Measurements from ENCODE around the gene DNAH14. TPM values are rescaled to one million over a fixed set of nuclear protein-coding genes. Genes with fewer than 3 reads are reported as not detected.

Gene DNAH14
- total and polyA plus RNA-seq, 2 experiments from 2014 or later: 55.3 to 80.2 TPM

GRCh38 chr1:225131869-225132268 is 202.4 kb downstream of the DNAH14 start:
- Mint-ChIP-seq H3K27me3 (ENCODE audit: insufficient read depth, low read depth, poor library complexity) (no peaks in the 10 kb centered on the region), H3K4me1 (no peaks in the 10 kb centered on the region), H3K9me3 (peaks cover 12% of the 10 kb centered on the region; the same call in 2 of the 3 replicates), H3K27ac (no peak overlapping the region), H3K4me3 (no peak overlapping the region), H3K36me3 (ENCODE audit: low read depth) (no peaks in the 10 kb centered on the region; the same call in 2 of the 3 replicates)
- DNase-seq (ENCODE audit: low spot score) (no peak), ATAC-seq (no peak)
- no peaks in the 10 kb centered on the region for H3F3A ChIP-seq (replicated peaks; ENCODE audit: low read depth)
- H3K9me2 ChIP-seq (ENCODE audit: insufficient read depth): peaks cover 1% of the 10 kb centered on the region; the same call in 1 of the 2 replicates
- no peaks in the 10 kb centered on the region for H3K36me3 ChIP-seq (ENCODE audit: insufficient read depth)
- no peak overlapping the region for H3K27ac ChIP-seq (ENCODE audit: low read depth)
- no peak overlapping the region for H3K4me3 ChIP-seq
- H3K4me2 ChIP-seq: no peak overlapping the region
- H3K4me1 ChIP-seq (ENCODE audit: insufficient read depth): no peaks in the 10 kb centered on the region
- no peak for TF ChIP-seq ZNF331 (CRISPR knock-in tag; IDR thresholded peaks at IDR 0.05; ENCODE audit: low read depth)
- TF ChIP-seq STAT1 (IDR thresholded peaks at IDR 0.05; ENCODE audit: unreplicated experiment): no peak
- TF ChIP-seq EZH2phosphoT487 (IDR thresholded peaks at IDR 0.05; ENCODE audit: unreplicated experiment): no peak
- no peak for TF ChIP-seq ZNF462 (CRISPR knock-in tag; IDR thresholded peaks at IDR 0.05)
- TF ChIP-seq NANOG (IDR thresholded peaks at IDR 0.05; ENCODE audit: borderline replicate concordance): no peak
- TF ChIP-seq, protein P1, sequence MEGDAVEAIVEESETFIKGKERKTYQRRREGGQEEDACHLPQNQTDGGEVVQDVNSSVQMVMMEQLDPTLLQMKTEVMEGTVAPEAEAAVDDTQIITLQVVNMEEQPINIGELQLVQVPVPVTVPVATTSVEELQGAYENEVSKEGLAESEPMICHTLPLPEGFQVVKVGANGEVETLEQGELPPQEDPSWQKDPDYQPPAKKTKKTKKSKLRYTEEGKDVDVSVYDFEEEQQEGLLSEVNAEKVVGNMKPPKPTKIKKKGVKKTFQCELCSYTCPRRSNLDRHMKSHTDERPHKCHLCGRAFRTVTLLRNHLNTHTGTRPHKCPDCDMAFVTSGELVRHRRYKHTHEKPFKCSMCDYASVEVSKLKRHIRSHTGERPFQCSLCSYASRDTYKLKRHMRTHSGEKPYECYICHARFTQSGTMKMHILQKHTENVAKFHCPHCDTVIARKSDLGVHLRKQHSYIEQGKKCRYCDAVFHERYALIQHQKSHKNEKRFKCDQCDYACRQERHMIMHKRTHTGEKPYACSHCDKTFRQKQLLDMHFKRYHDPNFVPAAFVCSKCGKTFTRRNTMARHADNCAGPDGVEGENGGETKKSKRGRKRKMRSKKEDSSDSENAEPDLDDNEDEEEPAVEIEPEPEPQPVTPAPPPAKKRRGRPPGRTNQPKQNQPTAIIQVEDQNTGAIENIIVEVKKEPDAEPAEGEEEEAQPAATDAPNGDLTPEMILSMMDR (conservative IDR thresholded peaks at IDR 0.05; ENCODE audit: low read depth in 2 of 2): no peak
- TF ChIP-seq POLR2AphosphoS5 (IDR thresholded peaks at IDR 0.05; ENCODE audit: low read depth): no peak
- no peaks in the 10 kb centered on the region for H3K27me3 ChIP-seq (ENCODE audit: insufficient read depth)
- no peaks in the 10 kb centered on the region for H3K79me2 ChIP-seq (replicated peaks; ENCODE audit: insufficient read depth)
- H4K20me1 ChIP-seq (replicated peaks; ENCODE audit: insufficient read depth): no peaks in the 10 kb centered on the region
- H2AFZ ChIP-seq: no peak overlapping the region

Data from GM23338 (cell line).